Progenitor cell of endocrine pancreas (in vitro differentiated cells): ENCODE results near the gene SUPT3H. TPM values are rescaled to one million over a fixed set of nuclear protein-coding genes. Genes with fewer than 3 reads are reported as not detected.

Experiments
- DNase-seq: peaks from one replicate; pipeline ENCODE4 v3.0.0; 2021; ENCODE audit warnings: low spot score; ENCODE audit not compliant: unreplicated experiment
- H3K27ac Mint-ChIP-seq: 2 replicates; pipeline ENCODE4 v1.8.0; 2021; ENCODE audit warnings: mild to moderate bottlenecking, moderate library complexity, mixed read lengths
- H3K27me3 Mint-ChIP-seq: 2 replicates; pipeline ENCODE4 v1.8.0; 2021; ENCODE audit warnings: mixed read lengths
- H3K36me3 Mint-ChIP-seq: 2 replicates; pipeline ENCODE4 v1.8.0; 2022; ENCODE audit warnings: mixed read lengths; ENCODE audit not compliant: insufficient read depth
- H3K4me1 Mint-ChIP-seq: 2 replicates; pipeline ENCODE4 v1.8.0; 2021; ENCODE audit warnings: low read depth, mixed read lengths
- H3K4me3 Mint-ChIP-seq: 2 replicates; pipeline ENCODE4 v1.8.0; 2021; ENCODE audit warnings: low read depth, mild to moderate bottlenecking, moderate library complexity, mixed read lengths
- H3K9me3 Mint-ChIP-seq: 2 replicates; pipeline ENCODE4 v1.8.0; 2021; ENCODE audit warnings: low read depth, mixed read lengths
- CTCF ChIP-seq: fragments of 200-600 bp; sonication (generic); IDR thresholded peaks from one replicate; pipeline ENCODE4 v1.5.0; 2021; ENCODE audit warnings: antibody characterized with exemption, mild to moderate bottlenecking; ENCODE audit not compliant: unreplicated experiment
- total RNA-seq: library from RNA; stranded (reverse); gene quantifications from 2 replicates; pipeline ENCODE4 v1.2.1, GENCODE V29; 2021

The SUPT3H gene
- total RNA-seq, 1 donor from 2014 or later: 40.5 TPM

GRCh38 chr6:45229416-45229815 lies 148.3 kb downstream of the SUPT3H start:
- DNase-seq: no peak
- no peak for TF ChIP-seq CTCF
- Mint-ChIP-seq H3K4me1 (no peaks in the 10 kb centered on the region), H3K36me3 (peaks cover 24% of the 10 kb centered on the region), H3K9me3 (peaks cover 16% of the 10 kb centered on the region), H3K27me3 (no peaks in the 10 kb centered on the region), H3K4me3 (no peak overlapping the region), H3K27ac (no peak overlapping the region)

GRCh38 chr6:45226081-45226480 lies 151.7 kb downstream of the SUPT3H start:
- DNase-seq: no peak
- Mint-ChIP-seq H3K9me3 (peaks cover 3% of the 10 kb centered on the region), H3K4me1 (no peaks in the 10 kb centered on the region), H3K27ac (no peak overlapping the region), H3K27me3 (no peaks in the 10 kb centered on the region), H3K4me3 (no peak overlapping the region), H3K36me3 (peaks cover 2% of the 10 kb centered on the region)
- no peak for TF ChIP-seq CTCF

- H3K4me1 Mint-ChIP-seq: peaks cover 7% of the 10 kb centered on the region
- no peak overlapping the region for H3K27ac Mint-ChIP-seq
- no peak overlapping the region for H3K4me3 Mint-ChIP-seq
- no peaks in the 10 kb centered on the region for H3K27me3 Mint-ChIP-seq
- H3K9me3 Mint-ChIP-seq: peaks cover 18% of the 10 kb centered on the region
- TF ChIP-seq CTCF: no peak
- peaks cover 7% of the 10 kb centered on the region for H3K36me3 Mint-ChIP-seq
- DNase-seq: no peak
These were observed 155.4 kb downstream of the SUPT3H start for GRCh38 chr6:45222380-45222779.

GRCh38 chr6:45215759-45216158 lies 162.0 kb downstream of the SUPT3H start:
- peaks cover 9% of the 10 kb centered on the region for H3K4me1 Mint-ChIP-seq
- TF ChIP-seq CTCF: no peak
- H3K36me3 Mint-ChIP-seq: peaks cover 7% of the 10 kb centered on the region
- H3K27me3 Mint-ChIP-seq: no peaks in the 10 kb centered on the region
- no peak overlapping the region for H3K4me3 Mint-ChIP-seq
- peaks cover 29% of the 10 kb centered on the region for H3K9me3 Mint-ChIP-seq
- DNase-seq: no peak
- H3K27ac Mint-ChIP-seq: no peak overlapping the region

GRCh38 chr6:45212976-45213375 lies 164.8 kb downstream of the SUPT3H start:
- H3K4me3 Mint-ChIP-seq: no peak overlapping the region
- H3K36me3 Mint-ChIP-seq: peaks cover 20% of the 10 kb centered on the region
- H3K27me3 Mint-ChIP-seq: no peaks in the 10 kb centered on the region
- no peak for TF ChIP-seq CTCF
- no peak overlapping the region for H3K27ac Mint-ChIP-seq
- H3K9me3 Mint-ChIP-seq: peaks cover 35% of the 10 kb centered on the region
- peaks cover 2% of the 10 kb centered on the region for H3K4me1 Mint-ChIP-seq
- DNase-seq: no peak
